H9 (cell line): ENCODE measurements around the gene PRKCD. TPM values are rescaled to one million over a fixed set of nuclear protein-coding genes. Genes with fewer than 3 reads are reported as not detected.

Experiments
- DNase-seq: peaks from one replicate; pipeline ENCODE4 v3.0.0-alpha.2; 2017
- H2AFZ ChIP-seq: one replicate; pipeline ENCODE4 v1.6.1; 2013; ENCODE audit warnings: mild to moderate bottlenecking, low read length, control low read depth, moderate library complexity
- H2AK5ac ChIP-seq: 2 replicates; pipeline ENCODE4 v1.6.1; 2013; ENCODE audit warnings: low read length, control low read depth, mixed read lengths; ENCODE audit not compliant: insufficient read length
- H2BK120ac ChIP-seq: one replicate; pipeline ENCODE4 v1.6.1; 2013; ENCODE audit warnings: low read depth, mild to moderate bottlenecking, low read length, control low read depth, inconsistent platforms; ENCODE audit not compliant: poor library complexity, severe bottlenecking
- H2BK12ac ChIP-seq: 2 replicates; pipeline ENCODE4 v1.6.1; 2013; ENCODE audit warnings: low read length, control low read depth, mixed read lengths, low read depth; ENCODE audit not compliant: insufficient read length
- H2BK15ac ChIP-seq: 2 replicates; pipeline ENCODE4 v1.6.1; 2013; ENCODE audit warnings: low read depth, low read length, control low read depth
- H2BK20ac ChIP-seq: one replicate; pipeline ENCODE4 v1.6.1; 2013; ENCODE audit warnings: low read depth, mild to moderate bottlenecking, low read length, control low read depth, inconsistent platforms; ENCODE audit not compliant: poor library complexity, severe bottlenecking
- H2BK5ac ChIP-seq: 2 replicates; pipeline ENCODE4 v1.6.1; 2013; ENCODE audit warnings: low read length, control low read depth, mixed read lengths; ENCODE audit not compliant: insufficient read length
- H3K14ac ChIP-seq: 2 replicates; pipeline ENCODE4 v1.6.1; 2013; ENCODE audit warnings: low read length, control low read depth; ENCODE audit not compliant: insufficient read depth
- H3K18ac ChIP-seq: 2 replicates; pipeline ENCODE4 v1.6.1; 2013; ENCODE audit warnings: low read depth, mild to moderate bottlenecking, mixed read lengths, low read length, control low read depth; ENCODE audit not compliant: insufficient read length
- H3K23ac ChIP-seq: 2 replicates; pipeline ENCODE4 v1.6.1; 2013; ENCODE audit warnings: low read length, control low read depth, mixed read lengths, low read depth; ENCODE audit not compliant: insufficient read length
- H3K23me2 ChIP-seq: 2 replicates; pipeline ENCODE4 v1.6.1; 2013; ENCODE audit warnings: low read depth, mild to moderate bottlenecking, mixed read lengths, low read length, control low read depth; ENCODE audit not compliant: insufficient read length, poor library complexity, severe bottlenecking
- H3K27ac ChIP-seq: 2 replicates; pipeline ENCODE4 v1.5.1; 2013; ENCODE audit warnings: low read length, control low read depth, mixed read lengths, low read depth; ENCODE audit not compliant: insufficient read length
- H3K27me3 ChIP-seq: 2 replicates; pipeline ENCODE4 v1.6.1; 2013; ENCODE audit warnings: low read length, control low read depth, inconsistent platforms; ENCODE audit not compliant: insufficient read depth
- H3K4ac ChIP-seq: 2 replicates; pipeline ENCODE4 v1.6.1; 2013; ENCODE audit warnings: low read depth, mild to moderate bottlenecking, control low read depth, inconsistent platforms, low read length, moderate library complexity
- H3K4me1 ChIP-seq: 2 replicates; pipeline ENCODE4 v1.6.1; 2013; ENCODE audit warnings: low read length, control low read depth, inconsistent platforms; ENCODE audit not compliant: insufficient read depth
- H3K4me2 ChIP-seq: 2 replicates; pipeline ENCODE4 v1.6.1; 2013; ENCODE audit warnings: low read length, control low read depth, mixed read lengths; ENCODE audit not compliant: insufficient read length, insufficient read depth
- H3K56ac ChIP-seq: 2 replicates; pipeline ENCODE4 v1.6.1; 2013; ENCODE audit warnings: low read depth, mild to moderate bottlenecking, mixed read lengths, low read length, control low read depth; ENCODE audit not compliant: insufficient read length
- H3K79me1 ChIP-seq: 2 replicates; pipeline ENCODE4 v1.6.1; 2013; ENCODE audit warnings: low read depth, mild to moderate bottlenecking, moderate library complexity, low read length, control low read depth, inconsistent platforms; ENCODE audit not compliant: insufficient read depth, poor library complexity, severe bottlenecking
- H3K79me2 ChIP-seq: 2 replicates; pipeline ENCODE4 v1.6.1; 2013; ENCODE audit warnings: low read length, control low read depth, inconsistent platforms; ENCODE audit not compliant: insufficient read depth
- H3K9ac ChIP-seq: 2 replicates; pipeline ENCODE4 v1.6.1; 2013; ENCODE audit warnings: low read length, control low read depth, mixed read lengths; ENCODE audit not compliant: insufficient read length; ENCODE audit errors: extremely low read depth
- H3K9me3 ChIP-seq: one replicate; pipeline ENCODE4 v1.6.1; 2013; ENCODE audit warnings: low read depth, low read length, inconsistent platforms; ENCODE audit not compliant: control insufficient read depth
- H3T11ph ChIP-seq: one replicate; pipeline ENCODE4 v1.6.1; 2013; ENCODE audit warnings: mild to moderate bottlenecking, low read length, control low read depth, inconsistent platforms
- H4K20me1 ChIP-seq: one replicate; pipeline ENCODE4 v1.6.1; 2013; ENCODE audit not compliant: control insufficient read depth, insufficient read length, insufficient read depth
- H4K5ac ChIP-seq: 2 replicates; pipeline ENCODE4 v1.6.1; 2013; ENCODE audit warnings: low read depth, mild to moderate bottlenecking, mixed read lengths, low read length, control low read depth; ENCODE audit not compliant: insufficient read length
- H4K8ac ChIP-seq: replicated peaks from 2 replicates; pipeline ENCODE4 v1.6.1; 2013; ENCODE audit warnings: low read length, control low read depth, mixed read lengths, low read depth; ENCODE audit not compliant: insufficient read length
- H4K91ac ChIP-seq: 2 replicates; pipeline ENCODE4 v1.6.1; 2013; ENCODE audit warnings: low read depth, mild to moderate bottlenecking, moderate library complexity, mixed read lengths, low read length, control low read depth; ENCODE audit not compliant: insufficient read length
- H3K27ac Mint-ChIP-seq, 3 experiments: 2 replicates in 2 of 3; 3 replicates in 1 of 3; pipeline ENCODE4 v1.8.0; 2020 to 2021; ENCODE audit warnings: mixed read lengths in 3 of 3, mild to moderate bottlenecking in 1 of 3, moderate library complexity in 1 of 3
- H3K27me3 Mint-ChIP-seq: 2 replicates; pipeline ENCODE4 v1.8.0; 2021; ENCODE audit warnings: low read depth, mild to moderate bottlenecking, moderate library complexity, mixed read lengths
- H3K36me3 Mint-ChIP-seq, 3 experiments: 2 replicates in 2 of 3; 3 replicates in 1 of 3; pipeline ENCODE4 v1.8.0; 2020 to 2021; ENCODE audit warnings: low read depth in 3 of 3, mixed read lengths in 3 of 3; ENCODE audit not compliant: insufficient read depth in 1 of 3
- H3K4me1 Mint-ChIP-seq, 2 experiments: 2 replicates each; pipeline ENCODE4 v1.8.0; 2020; ENCODE audit warnings: mixed read lengths in 2 of 2
- H3K4me3 Mint-ChIP-seq, 2 experiments: 2 replicates in 1 of 2; 3 replicates in 1 of 2; pipeline ENCODE4 v1.8.0; 2020 to 2021; ENCODE audit warnings: mild to moderate bottlenecking in 2 of 2, mixed read lengths in 2 of 2, moderate library complexity in 1 of 2
- H3K9me3 Mint-ChIP-seq, 2 experiments: 2 replicates in 1 of 2; 3 replicates in 1 of 2; pipeline ENCODE4 v1.8.0; 2020; ENCODE audit warnings: mild to moderate bottlenecking in 2 of 2, mixed read lengths in 2 of 2, moderate library complexity in 1 of 2
- WGBS: extraction: QIAGEN DNeasy Blood & Tissue Kit; methylation state at CpG from one replicate; pipeline ENCODE4 v1.1.7; 2013; ENCODE audit warnings: missing lambda C conversion rate, low lambda C conversion rate, mixed read lengths; ENCODE audit not compliant: insufficient read length; ENCODE audit errors: extremely low coverage; 5-methylcytosine and 5-hydroxymethylcytosine counted together
- total RNA-seq: library from RNA; stranded (reverse); gene quantifications from 2 replicates; pipeline ENCODE4 v1.2.1, GENCODE V29; 2021
- TF ChIP-seq, protein P1 (sequence below): fragments of 200-600 bp; sonication (generic); conservative IDR thresholded peaks from 3 replicates; pipeline ENCODE4 v1.8.0; 2021; ENCODE audit warnings: antibody characterized with exemption, mild to moderate bottlenecking

The PRKCD gene
- total RNA-seq, 1 experiment from 2014 or later, result 23.7 TPM

DNA sequence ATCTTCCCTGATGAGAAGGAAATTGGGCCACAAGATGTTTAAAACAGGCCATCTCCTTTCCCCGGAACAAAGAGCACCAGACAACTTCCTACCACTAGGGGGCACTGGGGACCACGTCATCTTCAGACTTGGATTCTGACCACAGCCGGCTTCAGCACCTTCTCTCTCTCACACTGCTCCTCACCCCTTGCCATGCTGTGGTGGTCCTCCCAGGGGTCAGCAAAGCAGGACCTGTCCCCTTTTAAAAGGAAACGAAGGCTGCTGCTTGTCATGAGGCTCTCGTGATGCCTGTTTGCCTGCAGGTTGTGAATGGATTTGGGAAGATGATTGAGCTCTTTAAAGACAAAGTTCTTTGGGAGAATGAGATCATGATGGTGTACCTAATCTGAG lies 47.0 kb upstream of the PRKCD start:
- Histone ChIP-seq H3T11ph (no peak overlapping the region), H3K27ac (no peak overlapping the region), H2BK120ac (no peak overlapping the region), H2BK12ac (no peak overlapping the region), H4K20me1 (no peaks in the 10 kb centered on the region), H2AK5ac (no peak overlapping the region), H3K9me3 (no peaks in the 10 kb centered on the region), H3K18ac (no peak overlapping the region), H4K8ac (no peak overlapping the region), H3K4me1 (no peaks in the 10 kb centered on the region), H3K56ac (no peak overlapping the region), H3K4ac (no peak overlapping the region), H2AFZ (no peak overlapping the region), H3K9ac (no peak overlapping the region), H3K23me2 (no peaks in the 10 kb centered on the region), H3K14ac (no peak overlapping the region), H3K27me3 (no peaks in the 10 kb centered on the region), H2BK20ac (no peak overlapping the region), H3K4me2 (no peak overlapping the region), H3K23ac (no peak overlapping the region), H4K91ac (no peak overlapping the region), H3K79me1 (no peaks in the 10 kb centered on the region), H2BK5ac (no peak overlapping the region), H4K5ac (no peak overlapping the region), H2BK15ac (no peak overlapping the region), H3K79me2 (no peaks in the 10 kb centered on the region)
- whole genome bisulfite sequencing, result no CpG with 5 or more reads among the region's 5 CpGs
- Mint-ChIP-seq H3K4me3 (no peak overlapping the region), H3K4me1 (no peaks in the 10 kb centered on the region; a peak in 1 of 4 replicates), H3K36me3 (peaks cover 8 to 24% (median 20%) of the 10 kb centered on the region in 3 experiments; a peak in 6 of 7 replicates), H3K9me3 (no peaks in the 10 kb centered on the region), H3K27ac (no peak overlapping the region), H3K27me3 (no peaks in the 10 kb centered on the region)
- TF ChIP-seq, protein P1, sequence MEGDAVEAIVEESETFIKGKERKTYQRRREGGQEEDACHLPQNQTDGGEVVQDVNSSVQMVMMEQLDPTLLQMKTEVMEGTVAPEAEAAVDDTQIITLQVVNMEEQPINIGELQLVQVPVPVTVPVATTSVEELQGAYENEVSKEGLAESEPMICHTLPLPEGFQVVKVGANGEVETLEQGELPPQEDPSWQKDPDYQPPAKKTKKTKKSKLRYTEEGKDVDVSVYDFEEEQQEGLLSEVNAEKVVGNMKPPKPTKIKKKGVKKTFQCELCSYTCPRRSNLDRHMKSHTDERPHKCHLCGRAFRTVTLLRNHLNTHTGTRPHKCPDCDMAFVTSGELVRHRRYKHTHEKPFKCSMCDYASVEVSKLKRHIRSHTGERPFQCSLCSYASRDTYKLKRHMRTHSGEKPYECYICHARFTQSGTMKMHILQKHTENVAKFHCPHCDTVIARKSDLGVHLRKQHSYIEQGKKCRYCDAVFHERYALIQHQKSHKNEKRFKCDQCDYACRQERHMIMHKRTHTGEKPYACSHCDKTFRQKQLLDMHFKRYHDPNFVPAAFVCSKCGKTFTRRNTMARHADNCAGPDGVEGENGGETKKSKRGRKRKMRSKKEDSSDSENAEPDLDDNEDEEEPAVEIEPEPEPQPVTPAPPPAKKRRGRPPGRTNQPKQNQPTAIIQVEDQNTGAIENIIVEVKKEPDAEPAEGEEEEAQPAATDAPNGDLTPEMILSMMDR, result peak; percentile 96
- DNase-seq, result peak; percentile 81
